Fibroblast of villous mesenchyme (primary cell): Measurements from ENCODE around the gene ATG12. TPM values are rescaled to one million over a fixed set of nuclear protein-coding genes. Genes with fewer than 3 reads are reported as not detected.

ENCODE experiments used
- DNase-seq: peaks from one replicate; pipeline ENCODE4 v3.0.0-alpha.2; 2010; ENCODE audit warnings: low read depth
- H3K4me3 ChIP-seq: 2 replicates; pipeline ENCODE4 v1.5.1; 2011; ENCODE audit warnings: low read depth, mild to moderate bottlenecking, low read length
- total RNA-seq: library from RNA; depleted of rRNA; stranded (reverse); fragments of >200 nt; gene quantifications from 2 replicates; pipeline ENCODE4 v1.2.3, GENCODE V29; 2012
- TF ChIP-seq, protein P1 (sequence below): IDR thresholded peaks from 2 replicates; pipeline ENCODE4 v1.5.1; 2012; ENCODE audit warnings: low read depth, mild to moderate bottlenecking, low read length; ENCODE audit not compliant: insufficient read depth

ATG12 gene
- total RNA-seq, 1 donor = 65.6 TPM

GRCh38 chr5:115815693-115816225, 25.6 kb downstream of the ATG12 start:
- DNase-seq = peak; percentile 1
- TF ChIP-seq, protein P1, sequence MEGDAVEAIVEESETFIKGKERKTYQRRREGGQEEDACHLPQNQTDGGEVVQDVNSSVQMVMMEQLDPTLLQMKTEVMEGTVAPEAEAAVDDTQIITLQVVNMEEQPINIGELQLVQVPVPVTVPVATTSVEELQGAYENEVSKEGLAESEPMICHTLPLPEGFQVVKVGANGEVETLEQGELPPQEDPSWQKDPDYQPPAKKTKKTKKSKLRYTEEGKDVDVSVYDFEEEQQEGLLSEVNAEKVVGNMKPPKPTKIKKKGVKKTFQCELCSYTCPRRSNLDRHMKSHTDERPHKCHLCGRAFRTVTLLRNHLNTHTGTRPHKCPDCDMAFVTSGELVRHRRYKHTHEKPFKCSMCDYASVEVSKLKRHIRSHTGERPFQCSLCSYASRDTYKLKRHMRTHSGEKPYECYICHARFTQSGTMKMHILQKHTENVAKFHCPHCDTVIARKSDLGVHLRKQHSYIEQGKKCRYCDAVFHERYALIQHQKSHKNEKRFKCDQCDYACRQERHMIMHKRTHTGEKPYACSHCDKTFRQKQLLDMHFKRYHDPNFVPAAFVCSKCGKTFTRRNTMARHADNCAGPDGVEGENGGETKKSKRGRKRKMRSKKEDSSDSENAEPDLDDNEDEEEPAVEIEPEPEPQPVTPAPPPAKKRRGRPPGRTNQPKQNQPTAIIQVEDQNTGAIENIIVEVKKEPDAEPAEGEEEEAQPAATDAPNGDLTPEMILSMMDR = no peak
- H3K4me3 ChIP-seq = peak overlapping the region; percentile 55

GRCh38 chr5:115815006-115815692, 26.2 kb downstream of the ATG12 start:
- peak overlapping the region; percentile 55 for H3K4me3 ChIP-seq
- DNase-seq = no peak
- TF ChIP-seq, protein P1 = no peak

GRCh38 chr5:115813719-115814118, 27.6 kb downstream of the ATG12 start:
- no peak for DNase-seq
- no peak overlapping the region for H3K4me3 ChIP-seq
- TF ChIP-seq, protein P1 = no peak

GRCh38 chr5:115812372-115812771, 29.0 kb downstream of the ATG12 start:
- no peak for DNase-seq
- TF ChIP-seq, protein P1 = no peak
- no peak overlapping the region for H3K4me3 ChIP-seq

DNA sequence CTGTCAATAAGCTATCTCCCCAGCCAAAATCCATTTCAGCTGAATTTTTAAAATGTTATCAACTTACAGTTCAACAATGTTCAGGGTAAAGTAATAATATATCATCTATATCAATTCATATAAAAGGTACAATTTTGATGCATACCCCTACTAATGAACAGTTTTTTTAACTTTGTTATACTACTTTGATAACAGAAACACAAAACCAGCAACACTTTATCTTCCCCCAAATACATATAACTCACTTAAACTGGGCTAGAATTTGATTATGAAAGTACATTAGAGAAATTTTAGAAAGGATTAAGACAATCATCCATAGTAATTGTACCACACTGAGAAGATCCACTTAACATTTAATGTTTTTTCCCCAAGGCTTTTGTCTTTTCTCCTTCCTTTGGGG, 30.0 kb downstream of the ATG12 start:
- no peak for DNase-seq
- TF ChIP-seq, protein P1 = no peak
- no peak overlapping the region for H3K4me3 ChIP-seq

- TF ChIP-seq, protein P1 = no peak
- DNase-seq = peak; percentile 38
- H3K4me3 ChIP-seq = no peak overlapping the region
Measured at GRCh38 chr5:115810761-115811160, 30.6 kb downstream of the ATG12 start.
